NK-92 treated with Interleukin-12 subunit alpha and Interleukin-12 subunit beta, amount 100 ng/mL, for 24 hours (cell line): ENCODE results near the gene GALNS.

Source experiments
- DNase-seq: peaks from one replicate; lab custom pipeline; 2025; lab: John Stamatoyannopoulos, UW

Gene GALNS

GRCh38 chr16:88816736-88817535 is 39.8 kb downstream of the GALNS start:
- DNase-seq, result no peak

GRCh38 chr16:88815901-88816589 is 40.7 kb downstream of the GALNS start:
- DNase-seq, result peak; percentile 26

- no peak for DNase-seq
These were observed 41.5 kb downstream of the GALNS start for GRCh38 chr16:88815227-88815626.

GRCh38 chr16:88814144-88814502 is 42.6 kb downstream of the GALNS start:
- DNase-seq, result no peak

- no peak for DNase-seq
These were observed 43.2 kb downstream of the GALNS start for GRCh38 chr16:88813269-88814143.

- DNase-seq, result no peak
These were observed 44.1 kb downstream of the GALNS start for GRCh38 chr16:88812513-88813268.

- peak; percentile 84 for DNase-seq
These were observed 44.8 kb downstream of the GALNS start, which contains the start of gene APRT for GRCh38 chr16:88811769-88812512. Gene APRT (minus strand): TSS chr16:88811928. CDS start chr16:88811899, 29 bp downstream.

GRCh38 chr16:88810912-88811768 is 45.6 kb downstream of the GALNS start:
- peak; percentile 68 for DNase-seq

- no peak for DNase-seq
These were observed 46.4 kb downstream of the GALNS start for GRCh38 chr16:88810166-88810911.

- DNase-seq, result no peak
These were observed 47.0 kb downstream of the GALNS start for GRCh38 chr16:88809676-88810165.

GRCh38 chr16:88809068-88809675 is 47.6 kb downstream of the GALNS start:
- no peak for DNase-seq

- DNase-seq, result no peak
These were observed 48.9 kb downstream of the GALNS start for GRCh38 chr16:88807626-88808453.

- no peak for DNase-seq
These were observed 49.6 kb downstream of the GALNS start for GRCh38 chr16:88807142-88807625.

- DNase-seq, result no peak
These were observed 50.1 kb downstream of the GALNS start for GRCh38 chr16:88806491-88807111.

- DNase-seq, result no peak
These were observed 50.8 kb downstream of the GALNS start for GRCh38 chr16:88805887-88806393.

- DNase-seq, result no peak
These were observed 51.4 kb downstream of the GALNS start for GRCh38 chr16:88805340-88805715.
